GM23338 (cell line): Measurements from ENCODE around the gene PANK1. TPM values are rescaled to one million over a fixed set of nuclear protein-coding genes. Genes with fewer than 3 reads are reported as not detected.
"Not testable (repeated sequence)": the region's sequence is repeated elsewhere in the genome, so short reads cannot be mapped to it uniquely, and the experiment has no call there.

Source experiments
- ATAC-seq: fragments of 200-7000 bp; cut with Tn5 transposase; 3 replicates; pipeline ENCODE4 v1.9.1; 2020
- DNase-seq: peaks from one replicate; pipeline ENCODE4 v3.0.0-alpha.2; 2015; ENCODE audit warnings: low spot score
- H2AFZ ChIP-seq: fragments of 200-600 bp; sonication (generic); 2 replicates; pipeline ENCODE4 v1.8.0; 2016; ENCODE audit warnings: antibody characterized with exemption, mild to moderate bottlenecking, moderate library complexity
- H3F3A ChIP-seq: fragments of 200-600 bp; sonication (generic); replicated peaks from 2 replicates; pipeline ENCODE4 v1.8.0; 2017; ENCODE audit warnings: antibody characterized with exemption, mixed run types, low read depth
- H3K27ac ChIP-seq: fragments of 200-600 bp; sonication (generic); 2 replicates; pipeline ENCODE4 v1.6.1; 2016; ENCODE audit warnings: low read depth
- H3K27me3 ChIP-seq: fragments of 200-600 bp; sonication (generic); 2 replicates; pipeline ENCODE4 v1.8.0; 2016; ENCODE audit warnings: mild to moderate bottlenecking, mixed run types, moderate library complexity; ENCODE audit not compliant: insufficient read depth
- H3K36me3 ChIP-seq: fragments of 200-600 bp; sonication (generic); 2 replicates; pipeline ENCODE4 v1.8.0; 2016; ENCODE audit warnings: mild to moderate bottlenecking; ENCODE audit not compliant: insufficient read depth
- H3K4me1 ChIP-seq: fragments of 200-600 bp; sonication (generic); 2 replicates; pipeline ENCODE4 v1.8.0; 2016; ENCODE audit warnings: mild to moderate bottlenecking, moderate library complexity; ENCODE audit not compliant: insufficient read depth
- H3K4me2 ChIP-seq: fragments of 200-600 bp; sonication (generic); 2 replicates; pipeline ENCODE4 v1.7.1; 2017; ENCODE audit warnings: mixed run types
- H3K4me3 ChIP-seq: fragments of 200-600 bp; sonication (generic); 2 replicates; pipeline ENCODE4 v1.6.1; 2016; ENCODE audit warnings: mixed run types
- H3K79me2 ChIP-seq: fragments of 200-600 bp; sonication (generic); replicated peaks from 2 replicates; pipeline ENCODE4 v1.8.0; 2017; ENCODE audit warnings: mild to moderate bottlenecking; ENCODE audit not compliant: insufficient read depth
- H3K9me2 ChIP-seq: fragments of 200-600 bp; sonication (generic); 2 replicates; pipeline ENCODE4 v1.8.0; 2017; ENCODE audit not compliant: insufficient read depth
- H4K20me1 ChIP-seq: fragments of 200-600 bp; sonication (generic); replicated peaks from 2 replicates; pipeline ENCODE4 v1.8.0; 2017; ENCODE audit warnings: mild to moderate bottlenecking; ENCODE audit not compliant: insufficient read depth
- H3K27ac Mint-ChIP-seq: 2 replicates; pipeline ENCODE4 v1.8.0; 2020; ENCODE audit warnings: inconsistent platforms, mild to moderate bottlenecking, moderate library complexity, mixed read lengths
- H3K27me3 Mint-ChIP-seq: 3 replicates; pipeline ENCODE4 v1.8.0; 2022; ENCODE audit warnings: low read depth, mild to moderate bottlenecking, moderate library complexity, mixed read lengths, inconsistent platforms; ENCODE audit not compliant: insufficient read depth, poor library complexity
- H3K36me3 Mint-ChIP-seq: 3 replicates; pipeline ENCODE4 v1.8.0; 2021; ENCODE audit warnings: low read depth, mild to moderate bottlenecking, inconsistent platforms, moderate library complexity, mixed read lengths
- H3K4me1 Mint-ChIP-seq: 3 replicates; pipeline ENCODE4 v1.8.0; 2020; ENCODE audit warnings: mild to moderate bottlenecking, inconsistent platforms, mixed read lengths
- H3K4me3 Mint-ChIP-seq: 3 replicates; pipeline ENCODE4 v1.8.0; 2021; ENCODE audit warnings: moderate library complexity, mild to moderate bottlenecking, inconsistent platforms, mixed read lengths
- H3K9me3 Mint-ChIP-seq: 3 replicates; pipeline ENCODE4 v1.8.0; 2020; ENCODE audit warnings: moderate library complexity, mild to moderate bottlenecking, inconsistent platforms, mixed read lengths
- CREB1 ChIP-seq: fragments of 250-450 bp; sonication (Bioruptor Pico); IDR thresholded peaks from 2 replicates; pipeline ENCODE4 v1.5.0; 2020; ENCODE audit warnings: low read depth, mild to moderate bottlenecking, moderate library complexity
- JUNB ChIP-seq: IDR thresholded peaks from one replicate; pipeline ENCODE4 v1.6.1; 2016; ENCODE audit warnings: antibody characterized with exemption; ENCODE audit not compliant: unreplicated experiment
- POLR2AphosphoS5 ChIP-seq: IDR thresholded peaks from 2 replicates; pipeline ENCODE4 v1.6.1; 2016; ENCODE audit warnings: antibody characterized with exemption, low read depth
- STAT1 ChIP-seq: IDR thresholded peaks from one replicate; pipeline ENCODE4 v1.6.1; 2016; ENCODE audit warnings: antibody characterized with exemption; ENCODE audit not compliant: unreplicated experiment
- ZNF114 ChIP-seq: fragments of 250-450 bp; sonication (Bioruptor Pico); IDR thresholded peaks from 2 replicates; pipeline ENCODE4 v1.5.0; 2020; ENCODE audit warnings: mild to moderate bottlenecking, moderate library complexity
- ZNF331 ChIP-seq: fragments of 250-450 bp; sonication (Bioruptor Pico); IDR thresholded peaks from 2 replicates; pipeline ENCODE4 v1.5.0; 2020; ENCODE audit warnings: low read depth, mild to moderate bottlenecking, moderate library complexity
- polyA plus RNA-seq: library from polyadenylated mRNA; unstranded; fragments of >200 nt; fragmentation: Nextera tagmentation; extraction: Ambion mirVana; gene quantifications from 2 replicates; pipeline ENCODE4 v1.2.1, GENCODE V29; 2016
- total RNA-seq: library from RNA; depleted of rRNA; stranded (reverse); fragments of >200 nt; shearing (Covaris generic); gene quantifications from 2 replicates; pipeline ENCODE4 v1.2.3, GENCODE V29; 2014
- TF ChIP-seq, protein P1 (sequence below): IDR thresholded peaks from one replicate; pipeline ENCODE4 v1.6.1; 2018; ENCODE audit warnings: antibody characterized with exemption; ENCODE audit not compliant: unreplicated experiment

Gene PANK1
- total and polyA plus RNA-seq, 2 experiments from 2014 or later, result 15.2 to 44.7 TPM

- not testable (repeated sequence) for H3K9me3 Mint-ChIP-seq, H3K27me3 Mint-ChIP-seq, H3K4me3 Mint-ChIP-seq, H4K20me1 ChIP-seq, H3F3A ChIP-seq, H3K27ac ChIP-seq, H3K4me1 Mint-ChIP-seq, H3K9me2 ChIP-seq, H3K4me3 ChIP-seq, H3K27ac Mint-ChIP-seq, H2AFZ ChIP-seq, H3K4me1 ChIP-seq, H3K4me2 ChIP-seq, ATAC-seq, H3K79me2 ChIP-seq, H3K27me3 ChIP-seq, DNase-seq, H3K36me3 Mint-ChIP-seq, H3K36me3 ChIP-seq
Observed at GRCh38 chr10:89546651-89547050, 98.4 kb downstream of the PANK1 start.

GRCh38 chr10:89543841-89544240, 101.2 kb downstream of the PANK1 start:
- no peaks in the 10 kb centered on the region for H4K20me1 ChIP-seq
- TF ChIP-seq, protein P1, sequence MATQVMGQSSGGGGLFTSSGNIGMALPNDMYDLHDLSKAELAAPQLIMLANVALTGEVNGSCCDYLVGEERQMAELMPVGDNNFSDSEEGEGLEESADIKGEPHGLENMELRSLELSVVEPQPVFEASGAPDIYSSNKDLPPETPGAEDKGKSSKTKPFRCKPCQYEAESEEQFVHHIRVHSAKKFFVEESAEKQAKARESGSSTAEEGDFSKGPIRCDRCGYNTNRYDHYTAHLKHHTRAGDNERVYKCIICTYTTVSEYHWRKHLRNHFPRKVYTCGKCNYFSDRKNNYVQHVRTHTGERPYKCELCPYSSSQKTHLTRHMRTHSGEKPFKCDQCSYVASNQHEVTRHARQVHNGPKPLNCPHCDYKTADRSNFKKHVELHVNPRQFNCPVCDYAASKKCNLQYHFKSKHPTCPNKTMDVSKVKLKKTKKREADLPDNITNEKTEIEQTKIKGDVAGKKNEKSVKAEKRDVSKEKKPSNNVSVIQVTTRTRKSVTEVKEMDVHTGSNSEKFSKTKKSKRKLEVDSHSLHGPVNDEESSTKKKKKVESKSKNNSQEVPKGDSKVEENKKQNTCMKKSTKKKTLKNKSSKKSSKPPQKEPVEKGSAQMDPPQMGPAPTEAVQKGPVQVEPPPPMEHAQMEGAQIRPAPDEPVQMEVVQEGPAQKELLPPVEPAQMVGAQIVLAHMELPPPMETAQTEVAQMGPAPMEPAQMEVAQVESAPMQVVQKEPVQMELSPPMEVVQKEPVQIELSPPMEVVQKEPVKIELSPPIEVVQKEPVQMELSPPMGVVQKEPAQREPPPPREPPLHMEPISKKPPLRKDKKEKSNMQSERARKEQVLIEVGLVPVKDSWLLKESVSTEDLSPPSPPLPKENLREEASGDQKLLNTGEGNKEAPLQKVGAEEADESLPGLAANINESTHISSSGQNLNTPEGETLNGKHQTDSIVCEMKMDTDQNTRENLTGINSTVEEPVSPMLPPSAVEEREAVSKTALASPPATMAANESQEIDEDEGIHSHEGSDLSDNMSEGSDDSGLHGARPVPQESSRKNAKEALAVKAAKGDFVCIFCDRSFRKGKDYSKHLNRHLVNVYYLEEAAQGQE, result no peak
- no peak for TF ChIP-seq POLR2AphosphoS5
- no peak for TF ChIP-seq STAT1
- TF ChIP-seq CREB1, result no peak
- no peak for TF ChIP-seq ZNF114 (CRISPR knock-in tag)
- no peaks in the 10 kb centered on the region for H3K4me1 ChIP-seq
- no peaks in the 10 kb centered on the region for H3K4me1 Mint-ChIP-seq
- H3K4me3 ChIP-seq, result no peak overlapping the region
- H2AFZ ChIP-seq, result no peak overlapping the region
- no peaks in the 10 kb centered on the region for H3K79me2 ChIP-seq
- no peak overlapping the region for H3K27ac Mint-ChIP-seq
- no peak for DNase-seq
- peaks cover 8% of the 10 kb centered on the region for H3K27me3 ChIP-seq
- ATAC-seq, result no peak
- no peak overlapping the region for H3K4me3 Mint-ChIP-seq
- no peaks in the 10 kb centered on the region; the same call in 1 of the 2 replicates for H3K36me3 ChIP-seq
- H3K36me3 Mint-ChIP-seq, result no peaks in the 10 kb centered on the region
- H3F3A ChIP-seq, result no peaks in the 10 kb centered on the region
- no peak overlapping the region for H3K27ac ChIP-seq
- 0 out of 2 replicates have a peak, but pooled peaks cover 3% of the 10 kb centered on the region for H3K9me2 ChIP-seq
- H3K27me3 Mint-ChIP-seq, result peaks cover 9% of the 10 kb centered on the region
- H3K4me2 ChIP-seq, result no peak overlapping the region
- peaks cover 10% of the 10 kb centered on the region; the same call in 2 of the 3 replicates for H3K9me3 Mint-ChIP-seq

DNA sequence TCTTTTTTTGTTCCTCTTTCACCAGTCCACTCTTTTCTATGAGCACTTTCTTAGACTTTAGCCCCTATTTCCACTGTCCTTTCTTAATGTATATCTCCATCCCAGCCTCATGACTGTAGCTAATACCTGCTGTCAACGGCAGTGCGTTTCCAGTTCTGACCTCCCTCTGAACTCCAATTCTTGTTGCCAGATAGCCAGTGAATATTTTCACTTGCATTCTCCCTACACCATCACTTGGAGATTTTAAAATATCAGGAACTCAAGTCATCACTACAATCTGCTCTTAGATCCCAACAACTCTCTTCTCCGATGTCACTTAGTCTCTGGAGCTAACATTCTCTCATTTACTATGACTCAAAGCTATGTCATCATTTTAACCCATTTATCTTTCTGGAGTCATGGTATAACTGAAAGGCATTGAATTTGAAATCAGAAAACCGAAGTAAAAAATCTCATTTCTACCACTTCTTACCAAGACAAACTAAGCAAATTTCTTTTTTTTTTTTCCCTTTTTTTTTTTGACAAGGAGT, 104.6 kb downstream of the PANK1 start:
- no peaks in the 10 kb centered on the region; the same call in 1 of the 2 replicates for H3K36me3 ChIP-seq
- no peak overlapping the region for H3K27ac Mint-ChIP-seq
- TF ChIP-seq JUNB (no peak), CREB1 (no peak), ZNF331 (CRISPR knock-in tag) (no peak)
- H3K36me3 Mint-ChIP-seq, result no peaks in the 10 kb centered on the region
- ATAC-seq (no peak), DNase-seq (no peak)
- peaks cover 33% of the 10 kb centered on the region for H3K27me3 ChIP-seq
- peaks cover 10% of the 10 kb centered on the region for H3F3A ChIP-seq
- H3K4me2 ChIP-seq, result no peak overlapping the region
- H3K27ac ChIP-seq, result no peak overlapping the region
- H3K4me1 Mint-ChIP-seq, result peaks cover 14% of the 10 kb centered on the region
- no peak overlapping the region for H3K4me3 ChIP-seq
- H3K9me2 ChIP-seq, result 0 out of 2 replicates have a peak, but pooled peaks cover 3% of the 10 kb centered on the region
- no peaks in the 10 kb centered on the region for H3K79me2 ChIP-seq
- no peak overlapping the region for H3K4me3 Mint-ChIP-seq
- no peaks in the 10 kb centered on the region for H4K20me1 ChIP-seq
- peaks cover 20% of the 10 kb centered on the region for H3K4me1 ChIP-seq
- H2AFZ ChIP-seq, result no peak overlapping the region
- peaks cover 14% of the 10 kb centered on the region for H3K27me3 Mint-ChIP-seq
- peaks cover 2% of the 10 kb centered on the region; the same call in 1 of the 3 replicates for H3K9me3 Mint-ChIP-seq
